Fibroblast of the conjunctiva (primary cell): Measurements from ENCODE around the gene CAMTA1.
"Not testable (repeated sequence)": the region's sequence is repeated elsewhere in the genome, so short reads cannot be mapped to it uniquely, and the experiment has no call there.

Experiments
- DNase-seq: peaks from one replicate; pipeline ENCODE4 v3.0.0-alpha.2; 2010; ENCODE audit warnings: low read depth

CAMTA1 gene

GRCh38 chr1:7108251-7108650 lies 323.0 kb downstream of the CAMTA1 start:
- no peak for DNase-seq

GRCh38 chr1:7109901-7110300 lies 324.6 kb downstream of the CAMTA1 start:
- no peak for DNase-seq

- no peak for DNase-seq
These were observed 325.1 kb downstream of the CAMTA1 start for GRCh38 chr1:7110321-7110720.

- DNase-seq, result no peak
These were observed 326.6 kb downstream of the CAMTA1 start for GRCh38 chr1:7111853-7112252.

- no peak for DNase-seq
These were observed 327.9 kb downstream of the CAMTA1 start for GRCh38 chr1:7113136-7113535.

- DNase-seq, result no peak
These were observed 328.6 kb downstream of the CAMTA1 start for GRCh38 chr1:7113822-7114221.

- no peak for DNase-seq
These were observed 330.7 kb downstream of the CAMTA1 start for GRCh38 chr1:7116001-7116400.

GRCh38 chr1:7117399-7118281 lies 332.4 kb downstream of the CAMTA1 start:
- DNase-seq, result peak; percentile 81

- no peak for DNase-seq
These were observed 333.9 kb downstream of the CAMTA1 start for GRCh38 chr1:7119156-7119555.

GRCh38 chr1:7120863-7121621 lies 335.8 kb downstream of the CAMTA1 start:
- no peak for DNase-seq

GRCh38 chr1:7121622-7121988 lies 336.4 kb downstream of the CAMTA1 start:
- no peak for DNase-seq

- DNase-seq, result no peak
These were observed 342.2 kb downstream of the CAMTA1 start for GRCh38 chr1:7127322-7128075.

- no peak for DNase-seq
These were observed 343.0 kb downstream of the CAMTA1 start for GRCh38 chr1:7128293-7128692.

- no peak for DNase-seq
These were observed 344.9 kb downstream of the CAMTA1 start for GRCh38 chr1:7130127-7130526.

GRCh38 chr1:7135493-7135892 lies 350.2 kb downstream of the CAMTA1 start:
- DNase-seq, result no peak

GRCh38 chr1:7136166-7136953 lies 351.1 kb downstream of the CAMTA1 start:
- no peak for DNase-seq

GRCh38 chr1:7140251-7140650 lies 355.0 kb downstream of the CAMTA1 start:
- DNase-seq, result no peak

GRCh38 chr1:7145947-7146346 lies 360.7 kb downstream of the CAMTA1 start:
- DNase-seq, result no peak

- DNase-seq, result no peak
These were observed 361.5 kb downstream of the CAMTA1 start for GRCh38 chr1:7146710-7147109.

- not testable (repeated sequence) for DNase-seq
These were observed 362.5 kb downstream of the CAMTA1 start for GRCh38 chr1:7147581-7148282.
